Measurements from ENCODE around the gene GRSF1. TPM values are rescaled to one million over a fixed set of nuclear protein-coding genes. Genes with fewer than 3 reads are reported as not detected.

GRSF1 gene
- total RNA-seq, 1 experiment from 2014 or later = 76.1 TPM

DNA sequence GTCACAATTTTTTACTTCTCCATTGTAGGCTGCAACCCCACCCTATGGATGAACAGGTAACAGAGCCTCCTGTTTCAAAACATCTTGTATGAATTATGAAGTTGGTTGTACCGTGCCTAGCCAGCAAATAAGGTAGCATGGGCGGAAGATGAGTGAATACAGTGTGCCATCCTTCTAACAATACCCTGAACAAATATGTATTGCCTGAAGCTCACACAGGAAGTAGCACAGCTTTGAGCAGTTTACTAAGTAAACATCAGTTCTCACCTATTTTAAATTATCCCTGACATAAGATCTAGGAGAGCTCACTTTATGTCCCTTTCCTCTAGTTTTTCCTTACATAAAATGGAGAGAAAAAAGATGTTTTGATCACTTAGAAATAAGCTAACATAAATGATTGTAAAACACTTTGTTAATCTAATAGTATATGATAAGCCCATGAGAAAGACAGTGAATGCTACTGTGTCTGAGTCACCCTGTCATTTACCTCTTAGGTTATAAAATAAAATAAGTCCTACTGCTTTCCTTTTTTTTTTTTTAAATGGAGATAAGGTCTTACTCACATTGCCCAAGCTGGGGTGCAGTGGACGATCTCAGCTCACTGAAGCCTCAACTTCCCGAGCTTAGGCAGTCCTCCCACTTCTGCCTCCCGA lies 36.6 kb downstream of the GRSF1 start:
- no peaks in the 10 kb centered on the region for H3K4me1 Mint-ChIP-seq (ENCODE audit: low read depth, unreplicated experiment)
- ChIA-PET POLR2A (interaction anchor here (0.6 kb wide), 1 partner anchor 98 kb away, joined by 3 read pairs; no protein-coding TSS in a partner anchor), CTCF (interaction anchor here (0.6 kb wide), 1 partner anchor 34 kb away, joined by 3 read pairs; no protein-coding TSS in a partner anchor)
- Histone ChIP-seq H3K9me3 (no peaks in the 10 kb centered on the region), H3K4me1 (no peaks in the 10 kb centered on the region), H3K27me3 (replicated peaks; ENCODE audit: control insufficient read depth, insufficient read depth, low read length) (no peaks in the 10 kb centered on the region), H3K36me3 (ENCODE audit: control insufficient read depth, insufficient read depth, low read length) (no peaks in the 10 kb centered on the region), H3K4me3 (ENCODE audit: low read depth, low read length) (no peak overlapping the region)
- no peaks in the 10 kb centered on the region for H3K27me3 Mint-ChIP-seq (ENCODE audit: insufficient read depth, unreplicated experiment)
- TF ChIP-seq, protein P1, sequence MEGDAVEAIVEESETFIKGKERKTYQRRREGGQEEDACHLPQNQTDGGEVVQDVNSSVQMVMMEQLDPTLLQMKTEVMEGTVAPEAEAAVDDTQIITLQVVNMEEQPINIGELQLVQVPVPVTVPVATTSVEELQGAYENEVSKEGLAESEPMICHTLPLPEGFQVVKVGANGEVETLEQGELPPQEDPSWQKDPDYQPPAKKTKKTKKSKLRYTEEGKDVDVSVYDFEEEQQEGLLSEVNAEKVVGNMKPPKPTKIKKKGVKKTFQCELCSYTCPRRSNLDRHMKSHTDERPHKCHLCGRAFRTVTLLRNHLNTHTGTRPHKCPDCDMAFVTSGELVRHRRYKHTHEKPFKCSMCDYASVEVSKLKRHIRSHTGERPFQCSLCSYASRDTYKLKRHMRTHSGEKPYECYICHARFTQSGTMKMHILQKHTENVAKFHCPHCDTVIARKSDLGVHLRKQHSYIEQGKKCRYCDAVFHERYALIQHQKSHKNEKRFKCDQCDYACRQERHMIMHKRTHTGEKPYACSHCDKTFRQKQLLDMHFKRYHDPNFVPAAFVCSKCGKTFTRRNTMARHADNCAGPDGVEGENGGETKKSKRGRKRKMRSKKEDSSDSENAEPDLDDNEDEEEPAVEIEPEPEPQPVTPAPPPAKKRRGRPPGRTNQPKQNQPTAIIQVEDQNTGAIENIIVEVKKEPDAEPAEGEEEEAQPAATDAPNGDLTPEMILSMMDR (IDR thresholded peaks at IDR 0.05; ENCODE audit: insufficient read depth in 1 of 2, low read depth in 1 of 2, low read length in 1 of 2, severe bottlenecking in 1 of 2, unreplicated experiment in 1 of 2) = no peak
- no peaks in the 10 kb centered on the region for H3K36me3 Mint-ChIP-seq (ENCODE audit: insufficient read depth, unreplicated experiment)
- DNase-seq = no peak
- H3K4me3 Mint-ChIP-seq (ENCODE audit: unreplicated experiment) = no peak overlapping the region
- no TSS peak for BruUV-seq (replicated peaks)
- no peak overlapping the region for H3K27ac Mint-ChIP-seq (ENCODE audit: unreplicated experiment)
- intact Hi-C loops (cut with micrococcal nuclease; ENCODE audit: unreplicated experiment) = no loop called here
- H3K9me3 Mint-ChIP-seq (ENCODE audit: unreplicated experiment) = no peaks in the 10 kb centered on the region

DNA sequence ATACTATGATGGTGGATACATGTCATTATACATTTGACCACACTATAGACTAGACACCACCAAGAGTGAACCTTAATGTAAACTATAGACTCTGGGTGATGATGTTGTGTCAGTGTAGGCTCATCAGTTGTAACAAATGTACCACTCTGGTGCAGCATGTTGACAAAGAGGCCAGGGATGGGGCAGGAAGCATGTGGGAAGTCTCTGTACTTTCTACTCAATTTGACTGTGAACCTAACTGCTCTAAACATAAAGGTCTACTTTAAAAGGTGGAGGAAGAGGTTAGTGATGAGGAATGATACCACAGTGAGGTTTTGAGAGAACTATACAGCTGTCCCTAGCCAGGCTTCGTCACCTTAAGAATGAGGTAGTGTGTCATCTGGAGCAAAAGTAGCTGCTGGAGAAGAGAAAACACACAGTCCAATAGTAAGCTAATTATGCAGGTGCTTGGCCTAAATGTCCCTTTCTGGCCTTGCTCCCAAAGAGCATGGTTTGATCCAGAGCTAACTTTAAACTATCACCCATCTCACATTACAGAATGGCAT lies 38.4 kb downstream of the GRSF1 start:
- intact Hi-C loops (cut with micrococcal nuclease; ENCODE audit: unreplicated experiment) = no loop called here

DNA sequence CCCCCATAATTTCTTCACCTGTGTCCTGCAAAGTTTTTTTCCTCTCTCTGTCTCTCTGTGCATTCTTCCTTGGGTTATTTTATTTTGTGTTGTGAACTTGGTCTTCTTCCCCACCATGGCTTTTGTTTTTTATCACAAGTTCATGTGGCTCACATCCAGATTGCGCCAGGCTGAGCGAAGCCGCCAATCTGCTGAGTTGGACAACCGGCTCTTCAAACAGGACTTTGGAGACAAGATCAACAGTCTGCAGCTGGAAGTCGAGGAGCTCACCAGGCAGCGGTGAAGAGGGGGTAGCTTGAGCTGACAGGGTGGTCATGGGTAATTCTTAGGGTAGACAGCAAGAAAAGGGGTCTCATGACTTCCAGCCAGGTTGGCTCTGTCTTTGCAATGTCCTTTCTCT lies 46.1 kb downstream of the GRSF1 start:
- no peak overlapping the region for H3K4me3 Mint-ChIP-seq (ENCODE audit: unreplicated experiment)
- no TSS peak for BruUV-seq (replicated peaks)
- POLR2A ChIA-PET = no interaction called here

More for the DNA sequence above, 38.4 kb downstream of the GRSF1 start:
- TF ChIP-seq, protein P1 (IDR thresholded peaks at IDR 0.05; ENCODE audit: insufficient read depth in 1 of 2, low read depth in 1 of 2, low read length in 1 of 2, severe bottlenecking in 1 of 2, unreplicated experiment in 1 of 2) = no peak
- Histone ChIP-seq H3K27me3 (replicated peaks; ENCODE audit: control insufficient read depth, insufficient read depth, low read length) (no peaks in the 10 kb centered on the region), H3K4me3 (ENCODE audit: low read depth, low read length) (no peak overlapping the region), H3K4me1 (no peaks in the 10 kb centered on the region), H3K36me3 (ENCODE audit: control insufficient read depth, insufficient read depth, low read length) (no peaks in the 10 kb centered on the region), H3K9me3 (no peaks in the 10 kb centered on the region)
- ChIA-PET POLR2A (no interaction called here), CTCF (no interaction called here)
- no peak for DNase-seq
- Mint-ChIP-seq H3K9me3 (ENCODE audit: unreplicated experiment) (no peaks in the 10 kb centered on the region), H3K27ac (ENCODE audit: unreplicated experiment) (no peak overlapping the region), H3K36me3 (ENCODE audit: insufficient read depth, unreplicated experiment) (peaks cover 7% of the 10 kb centered on the region), H3K27me3 (ENCODE audit: insufficient read depth, unreplicated experiment) (no peaks in the 10 kb centered on the region), H3K4me3 (ENCODE audit: unreplicated experiment) (no peak overlapping the region), H3K4me1 (ENCODE audit: low read depth, unreplicated experiment) (no peaks in the 10 kb centered on the region)
- no TSS peak for BruUV-seq (replicated peaks)

More for the DNA sequence above, 46.1 kb downstream of the GRSF1 start:
- H3K27me3 ChIP-seq (replicated peaks; ENCODE audit: control insufficient read depth, insufficient read depth, low read length) = no peaks in the 10 kb centered on the region
- no peak overlapping the region for H3K4me3 ChIP-seq (ENCODE audit: low read depth, low read length)
- TF ChIP-seq, protein P1 (IDR thresholded peaks at IDR 0.05; ENCODE audit: insufficient read depth in 1 of 2, low read depth in 1 of 2, low read length in 1 of 2, severe bottlenecking in 1 of 2, unreplicated experiment in 1 of 2) = no peak
- H3K36me3 Mint-ChIP-seq (ENCODE audit: insufficient read depth, unreplicated experiment) = peaks cover 11% of the 10 kb centered on the region
- H3K9me3 ChIP-seq = no peaks in the 10 kb centered on the region
- 0 out of 2 replicates have a peak, but pooled peaks cover 1% of the 10 kb centered on the region for H3K36me3 ChIP-seq (ENCODE audit: control insufficient read depth, insufficient read depth, low read length)
- H3K4me1 Mint-ChIP-seq (ENCODE audit: low read depth, unreplicated experiment) = no peaks in the 10 kb centered on the region
- no peaks in the 10 kb centered on the region for H3K27me3 Mint-ChIP-seq (ENCODE audit: insufficient read depth, unreplicated experiment)
- H3K9me3 Mint-ChIP-seq (ENCODE audit: unreplicated experiment) = no peaks in the 10 kb centered on the region
- CTCF ChIA-PET = no interaction called here
- H3K4me1 ChIP-seq = no peaks in the 10 kb centered on the region
- no peak overlapping the region for H3K27ac Mint-ChIP-seq (ENCODE audit: unreplicated experiment)
- intact Hi-C loops (cut with micrococcal nuclease; ENCODE audit: unreplicated experiment) = no loop called here
- no peak for DNase-seq
